ENCODE results near the gene B4GALNT3. TPM values are rescaled to one million over a fixed set of nuclear protein-coding genes. Genes with fewer than 3 reads are reported as not detected.

The B4GALNT3 gene
- total and polyA plus RNA-seq, 2 of the 13 experiments (the other 11 are each of a cell fraction or from before 2014, with no cell fraction given) = 3.2 to 4.4 TPM

DNA sequence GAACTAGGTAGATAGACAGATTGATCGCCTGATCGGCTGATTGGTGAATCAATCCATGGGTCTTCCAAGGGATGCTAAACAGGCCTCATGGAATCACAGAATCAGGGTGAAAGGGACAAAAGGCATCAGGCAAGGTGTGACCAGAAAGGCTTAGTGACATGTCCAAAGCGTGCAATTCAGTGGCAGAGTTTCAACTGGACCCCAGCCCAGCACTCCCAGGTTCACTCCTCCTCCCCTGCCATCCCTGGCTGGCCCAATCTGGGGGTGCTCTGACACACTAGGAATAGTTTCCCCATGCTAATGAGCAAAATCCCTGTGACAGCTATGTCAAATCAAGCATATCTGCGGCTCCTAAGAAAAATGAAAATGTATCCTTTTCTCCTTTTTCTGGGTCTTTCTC lies 153.1 kb downstream of the B4GALNT3 start:
- no peaks in the 10 kb centered on the region for H4K20me1 ChIP-seq (ENCODE audit: insufficient read depth, low read length)

More for the DNA sequence above, 153.1 kb downstream of the B4GALNT3 start:
- TF ChIP-seq ATF7 (IDR thresholded peaks at IDR 0.05) (no peak), ATF7 (CRISPR knock-in tag; IDR thresholded peaks at IDR 0.05) (no peak), ZUFSP (CRISPR knock-in tag; IDR thresholded peaks at IDR 0.05; ENCODE audit: borderline replicate concordance) (no peak)
- H3K27ac ChIP-seq (ENCODE audit: extremely low read length, insufficient read depth, low read length) = no peak overlapping the region
- in situ Hi-C loops (cut with HindIII; ENCODE audit: extremely low pct_ligation_motif_present, low pct_unique_long_range_greater_than_20kb) = loop anchor here (10.0 kb wide), 1 partner anchor 142 kb away; the partner anchor contains the start of gene WNK1
- no peak overlapping the region for H2AFZ ChIP-seq (ENCODE audit: low read length)
- intact Hi-C loops (cut with micrococcal nuclease; ENCODE audit: unreplicated experiment) = loop anchor here (5.0 kb wide), 1 partner anchor 64 kb away; no protein-coding TSS in a partner anchor
- no peaks in the 10 kb centered on the region for H3K9me3 ChIP-seq (ENCODE audit: low read length)
- H3K36me3 ChIP-seq (replicated peaks in 1 of 2; ENCODE audit: control insufficient read depth in 1 of 2, insufficient read depth in 2 of 2, low read length in 2 of 2) = no peaks in the 10 kb centered on the region
- DNase-seq (ENCODE audit: low spot score) (no peak), ATAC-seq (no peak), FAIRE-seq (no peak)
- CTCF ChIA-PET (ENCODE audit: low intra/inter-chr PET ratio, low total read pairs) = no interaction called here
- H3K27me3 ChIP-seq (ENCODE audit: control insufficient read depth in 1 of 2, insufficient read depth in 2 of 2, low read length in 2 of 2) = no peaks in the 10 kb centered on the region
- 93% methylated on average over 3 of the region's 4 CpGs for WGBS (ENCODE audit: low lambda C conversion rate)
- no peaks in the 10 kb centered on the region for H3K79me2 ChIP-seq (ENCODE audit: insufficient read depth, low read length)
- no peak overlapping the region for H3K9ac ChIP-seq (ENCODE audit: insufficient read depth, low read depth, low read length)
- H3K4me2 ChIP-seq (ENCODE audit: low read depth, low read length) = no peak overlapping the region
- POLR2A ChIA-PET = no interaction called here
- no TSS peak for BruUV-seq (replicated peaks)
- peaks cover 71% of the 10 kb centered on the region for H3K4me1 ChIP-seq (ENCODE audit: insufficient read depth, low read length)
- no peak overlapping the region for H3K4me3 ChIP-seq (replicated peaks in 1 of 3; ENCODE audit: insufficient read depth in 1 of 3, low read depth in 2 of 3, low read length in 3 of 3)

Small RNAs within 50 kb of the gene (small RNA-seq; reads per million reads assigned to genes)
- 0 reads per million in 3 experiments for gene RNU7-103P (ENCODE audit: insufficient read depth in 2 of 3, insufficient read length in 3 of 3, low read depth in 2 of 3, low replicate concordance in 1 of 3)

Other genes with a start within 250 kb of the B4GALNT3 start
- 9.5 and 18.8 TPM in 2 replicates for gene SLC6A12, start 245.8 kb upstream of the B4GALNT3 start, total RNA-seq (2016; rRNA removed; fragmentation: Illumina TruSeq; extraction: Trizol)
- 3.7 and 6.0 TPM in 2 replicates for gene SLC6A12, start 245.8 kb upstream of the B4GALNT3 start, polyA plus RNA-seq (2011; rRNA removed)
- gene SLC6A13, start 197.1 kb upstream of the B4GALNT3 start, total RNA-seq (2016; rRNA removed; fragmentation: Illumina TruSeq; extraction: Trizol) = 0.15 and 0.52 TPM in 2 replicates
- gene SLC6A13, start 197.1 kb upstream of the B4GALNT3 start, polyA plus RNA-seq (2011; rRNA removed) = 0.05 and 0.60 TPM in 2 replicates
- 29.2 and 40.5 TPM in 2 replicates for gene KDM5A, start 70.6 kb upstream of the B4GALNT3 start, total RNA-seq (2016; rRNA removed; fragmentation: Illumina TruSeq; extraction: Trizol)
- gene KDM5A, start 70.6 kb upstream of the B4GALNT3 start, polyA plus RNA-seq (2011; rRNA removed) = 9.7 and 12.0 TPM in 2 replicates
- gene CCDC77, start 58.3 kb upstream of the B4GALNT3 start, total RNA-seq (2016; rRNA removed; fragmentation: Illumina TruSeq; extraction: Trizol) = 16.4 and 21.3 TPM in 2 replicates
- gene CCDC77, start 58.3 kb upstream of the B4GALNT3 start, polyA plus RNA-seq (2011; rRNA removed) = 4.3 and 6.4 TPM in 2 replicates
- 0.62 and 0.94 TPM in 2 replicates for gene NINJ2, start 203.5 kb downstream of the B4GALNT3 start, total RNA-seq (2016; rRNA removed; fragmentation: Illumina TruSeq; extraction: Trizol)
- gene NINJ2, start 203.5 kb downstream of the B4GALNT3 start, polyA plus RNA-seq (2011; rRNA removed) = 3.8 and 5.4 TPM in 2 replicates